Fibroblast of mammary gland (primary cell): ENCODE results near the gene PDZRN3.

Experiments used
- DNase-seq: peaks from one replicate; pipeline ENCODE4 v3.0.0-alpha.2; 2010; ENCODE audit warnings: low read depth
- H3K4me3 ChIP-seq: 2 replicates; pipeline ENCODE4 v1.5.1; 2011; ENCODE audit warnings: low read depth, mild to moderate bottlenecking, low read length, moderate library complexity; ENCODE audit not compliant: control insufficient read depth
- CTCF ChIP-seq: conservative IDR thresholded peaks from 2 replicates; pipeline ENCODE4 v1.5.1; 2011; ENCODE audit warnings: low read depth, low read length, inconsistent platforms; ENCODE audit not compliant: control insufficient read depth, insufficient read depth

Gene PDZRN3

GRCh38 chr3:73591286-73591800, 33.4 kb downstream of the PDZRN3 start:
- no peak for TF ChIP-seq CTCF
- no peak overlapping the region for H3K4me3 ChIP-seq
- peak; percentile 45 for DNase-seq

- no peak for TF ChIP-seq CTCF
- H3K4me3 ChIP-seq, result no peak overlapping the region
- DNase-seq, result no peak
Observed at GRCh38 chr3:73586628-73587027, 38.1 kb downstream of the PDZRN3 start.

GRCh38 chr3:73586190-73586589, 38.6 kb downstream of the PDZRN3 start:
- no peak overlapping the region for H3K4me3 ChIP-seq
- TF ChIP-seq CTCF, result no peak
- no peak for DNase-seq

- no peak for DNase-seq
- no peak for TF ChIP-seq CTCF
- H3K4me3 ChIP-seq, result no peak overlapping the region
Observed at GRCh38 chr3:73584873-73585272, 39.9 kb downstream of the PDZRN3 start.

- TF ChIP-seq CTCF, result no peak
- no peak overlapping the region for H3K4me3 ChIP-seq
- DNase-seq, result no peak
Observed at GRCh38 chr3:73582535-73582934, 42.2 kb downstream of the PDZRN3 start.

- TF ChIP-seq CTCF, result no peak
- no peak for DNase-seq
- H3K4me3 ChIP-seq, result no peak overlapping the region
Observed at GRCh38 chr3:73581134-73581846, 43.5 kb downstream of the PDZRN3 start.
